Stomach (tissue), 9 donors: ENCODE data around the gene C16orf54. TPM values are rescaled to one million over a fixed set of nuclear protein-coding genes. Genes with fewer than 3 reads are reported as not detected.
"Not testable (repeated sequence)": the region's sequence is repeated elsewhere in the genome, so short reads cannot be mapped to it uniquely, and the experiment has no call there.

ENCODE experiments used
- DNase-seq, 2 donors: peaks; one replicate each; pipeline versions ENCODE4 v3.0.0 to v3.0.0-alpha.2; 2013 to 2019
- H3K27ac ChIP-seq, 5 donors: fragments of 200-600 bp in 4 of 5; sonication (generic) in 4 of 5; one replicate each; pipeline ENCODE4 v1.5.1; 2013 to 2019; ENCODE audit warnings: mild to moderate bottlenecking in 1 of 5, moderate library complexity in 1 of 5
- H3K27me3 ChIP-seq, 3 donors: fragments of 200-600 bp; sonication (generic); one replicate each; pipeline ENCODE4 v1.5.1; 2017 to 2019; ENCODE audit warnings: mixed run types in 1 of 3
- H3K36me3 ChIP-seq, 4 donors: fragments of 200-600 bp; sonication (generic); 1 replicate in 3 of 4; 2 replicates in 1 of 4; pipeline ENCODE4 v1.5.1; 2016 to 2019
- H3K4me1 ChIP-seq, 4 donors: fragments of 200-600 bp; sonication (generic); one replicate each; pipeline ENCODE4 v1.5.1; 2016 to 2019
- H3K4me3 ChIP-seq, 4 donors: fragments of 200-600 bp; sonication (generic) in 3 of 4; one replicate each; pipeline ENCODE4 v1.5.1; 2016 to 2019; ENCODE audit warnings: mild to moderate bottlenecking in 1 of 4
- H3K9me3 ChIP-seq, 4 donors: fragments of 200-600 bp; sonication (generic); one replicate each; pipeline ENCODE4 v1.5.1; 2016 to 2019
- CTCF ChIP-seq, 7 experiments: fragments of 450-650 bp in 4 of 7; fragments of 200-600 bp in 3 of 7; sonication (generic) in 3 of 7; IDR thresholded peaks; one replicate each; pipeline ENCODE4 v1.5.1; 2016 to 2019; ENCODE audit warnings: antibody characterized with exemption in 7 of 7, control low read depth in 2 of 7, mild to moderate bottlenecking in 1 of 7
- EP300 ChIP-seq: sonication (generic); formaldehyde crosslinking; IDR thresholded peaks from one replicate; pipeline ENCODE4 v1.6.1; 2017; ENCODE audit warnings: antibody characterized with exemption
- POLR2A ChIP-seq, 4 donors: fragments of 450-650 bp; IDR thresholded peaks; one replicate each; pipeline ENCODE4 v1.6.1; 2016; ENCODE audit warnings: antibody characterized with exemption in 4 of 4, control low read depth in 2 of 4, mild to moderate bottlenecking in 1 of 4, moderate library complexity in 1 of 4
- POLR2AphosphoS5 ChIP-seq, 3 donors: sonication (generic); formaldehyde crosslinking; IDR thresholded peaks; one replicate each; pipeline ENCODE4 v1.6.1; 2016; ENCODE audit warnings: antibody characterized with exemption in 3 of 3
- WGBS, 5 donors: extraction: QIAGEN DNeasy Blood & Tissue Kit in 3 of 5; methylation state at CpG; one replicate each; pipeline versions ENCODE4 v1.1.5 to v1.1.7; 2013 to 2018; 5-methylcytosine and 5-hydroxymethylcytosine counted together
- intact Hi-C: fragments of 100-400 bp; cut with DNase I; formaldehyde crosslinking; loops from one replicate; pipeline ENCODE4 v1.15.1; 2023; ENCODE audit warnings: low total_unique reads
- polyA plus RNA-seq, 3 donors: library from polyadenylated mRNA; stranded (reverse); fragments of 200-250 nt; gene quantifications; one replicate each; pipeline ENCODE4 v1.2.3, GENCODE V29; 2013
- total RNA-seq, 5 donors: library from RNA; depleted of rRNA; stranded (reverse); fragments of >200 nt; gene quantifications; one replicate each; pipeline versions ENCODE4 v1.1.0 to v1.2.3, GENCODE V29; 2014 to 2016
- donor health status: healthy with polysubstance abuse.
- donor health status: Bipolar disorder and iron deficiency.
- donor health status: healthy.

The C16orf54 gene
- total and polyA plus RNA-seq, 8 donors, result 0.37 to 3.5 (median 0.96) TPM; not detected in 2

- Histone ChIP-seq H3K4me3 (no peak overlapping the region), H3K36me3 (no peaks in the 10 kb centered on the region), H3K27ac (no peak overlapping the region), H3K4me1 (peaks cover 0 to 11% (median 7%) of the 10 kb centered on the region in 4 donors), H3K9me3 (no peaks in the 10 kb centered on the region), H3K27me3 (no peaks in the 10 kb centered on the region)
- DNase-seq, result peak in 1 of 2 donors; percentile 80
- no peak for TF ChIP-seq EP300
- TF ChIP-seq CTCF (IDR thresholded peaks at IDR 0.05), result peak in 5 of 7 experiments; percentile 33 to 69 (median 53)
- TF ChIP-seq POLR2AphosphoS5 (IDR thresholded peaks at IDR 0.05), result peak in 1 of 3 donors; percentile 53
- no peak for TF ChIP-seq POLR2A (IDR thresholded peaks at IDR 0.05)
- intact Hi-C loops, result no loop called here
- 42 to 54% (median 50%) methylated on average over 17 of the region's 17 CpGs for WGBS, 5 donors
These were observed 35.3 kb downstream of the C16orf54 start for GRCh38 chr16:29710227-29711219.

DNA sequence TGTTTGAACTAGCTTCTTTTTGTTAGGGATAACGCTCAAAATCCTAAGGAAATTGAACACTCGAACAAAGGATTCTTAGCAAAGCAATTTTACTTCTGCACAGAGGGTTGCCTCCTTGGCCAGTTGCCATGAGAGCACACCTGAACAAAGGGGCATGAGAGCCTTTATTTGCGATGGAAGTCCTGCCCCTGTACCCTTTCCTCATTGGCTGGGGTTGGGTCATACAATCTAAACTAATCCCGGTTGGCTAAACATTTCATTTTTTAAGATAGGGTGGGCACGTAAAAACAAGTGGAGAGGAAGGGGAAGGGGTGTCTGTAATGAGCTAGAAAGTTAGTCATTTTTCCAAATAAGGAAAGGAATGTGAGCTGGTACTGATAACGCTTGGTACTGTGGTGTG, 36.1 kb downstream of the C16orf54 start:
- DNase-seq, H3K4me3 ChIP-seq, intact Hi-C loops, H3K36me3 ChIP-seq, H3K27ac ChIP-seq, H3K9me3 ChIP-seq, H3K27me3 ChIP-seq: not testable (repeated sequence)
- 34 to 53% (median 45%) methylated on average over 6 of the region's 6 CpGs for whole genome bisulfite sequencing, 5 donors
- H3K4me1 ChIP-seq, result peaks cover 0 to 11% (median 7%) of the 10 kb centered on the region in 4 donors

GRCh38 chr16:29708917-29709600, 36.7 kb downstream of the C16orf54 start:
- intact Hi-C loops, result no loop called here

GRCh38 chr16:29707160-29707559, 38.6 kb downstream of the C16orf54 start:
- H3K36me3 ChIP-seq, H3K4me3 ChIP-seq, intact Hi-C loops, H3K9me3 ChIP-seq, H3K27ac ChIP-seq, H3K27me3 ChIP-seq, DNase-seq: not testable (repeated sequence)
- H3K4me1 ChIP-seq, result peaks cover 0 to 11% (median 7%) of the 10 kb centered on the region in 4 donors
- WGBS, 5 donors, result 90 to 100% (median 100%) methylated on average over 1 of the region's 1 CpG

More at GRCh38 chr16:29708917-29709600, 36.7 kb downstream of the C16orf54 start:
- Histone ChIP-seq H3K4me1 (peaks cover 0 to 11% (median 7%) of the 10 kb centered on the region in 4 donors), H3K36me3 (no peaks in the 10 kb centered on the region), H3K4me3 (no peak overlapping the region), H3K27me3 (no peaks in the 10 kb centered on the region), H3K9me3 (no peaks in the 10 kb centered on the region), H3K27ac (no peak overlapping the region)
- TF ChIP-seq EP300 (no peak), POLR2A (IDR thresholded peaks at IDR 0.05) (no peak), POLR2AphosphoS5 (IDR thresholded peaks at IDR 0.05) (no peak), CTCF (IDR thresholded peaks at IDR 0.05) (no peak)
- DNase-seq, result no peak
- 51 to 72% (median 62%) methylated on average over 16 of the region's 16 CpGs for WGBS, 5 donors

DNA sequence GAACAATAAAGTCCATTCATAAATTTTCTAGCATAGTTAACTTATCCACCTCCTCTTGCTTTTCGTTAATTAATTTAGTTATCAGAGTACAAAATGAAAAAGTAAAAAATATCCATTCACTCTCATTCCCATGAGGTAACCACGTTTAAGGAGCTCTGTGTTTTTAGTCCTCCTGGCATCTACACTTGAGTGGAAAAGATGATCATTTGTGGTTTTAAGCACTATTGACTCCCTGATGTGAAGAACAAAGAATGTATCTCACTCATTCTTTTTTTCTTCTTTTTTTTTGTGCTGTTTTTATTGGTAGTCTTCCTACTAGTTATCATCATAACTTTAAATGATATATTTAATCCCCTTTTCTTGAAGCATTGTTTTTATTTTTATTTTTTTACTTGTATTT, 40.8 kb downstream of the C16orf54 start:
- no peak overlapping the region for H3K4me3 ChIP-seq
- H3K9me3 ChIP-seq, result no peaks in the 10 kb centered on the region
- WGBS, 5 donors, result 64 to 82% (median 67%) methylated on average over 2 of the region's 2 CpGs
- H3K36me3 ChIP-seq, result no peaks in the 10 kb centered on the region
- peaks cover 2 to 12% (median 9%) of the 10 kb centered on the region in 4 donors for H3K4me1 ChIP-seq
- intact Hi-C loops, result no loop called here
- no peak for TF ChIP-seq CTCF (IDR thresholded peaks at IDR 0.05)
- TF ChIP-seq EP300, result no peak
- TF ChIP-seq POLR2A (IDR thresholded peaks at IDR 0.05), result no peak
- no peak for TF ChIP-seq POLR2AphosphoS5 (IDR thresholded peaks at IDR 0.05)
- DNase-seq, result no peak
- no peaks in the 10 kb centered on the region for H3K27me3 ChIP-seq
- no peak overlapping the region for H3K27ac ChIP-seq
